Heart right ventricle (tissue), 16 donors: ENCODE data around the gene TIMP4. TPM values are rescaled to one million over a fixed set of nuclear protein-coding genes. Genes with fewer than 3 reads are reported as not detected.
A peak's percentile ranks its signal among the peaks of the same experiment; 100 is the strongest.

ENCODE experiments used
- ATAC-seq, 8 donors: fragments of 200-7000 bp; cut with Tn5 transposase; one replicate each; pipeline ENCODE4 v1.9.1; 2020; ENCODE audit warnings: mild to moderate bottlenecking in 8 of 8, moderate library complexity in 8 of 8, moderate number of reproducible peaks in 1 of 8
- DNase-seq, 2 donors: peaks; one replicate each; pipeline ENCODE4 v3.0.0-alpha.2; 2020
- H3K27ac ChIP-seq, 10 donors: fragments of 200-600 bp; sonication (generic) in 2 of 10; one replicate each; pipeline versions ENCODE4 v1.5.0 to v1.8.0; 2020 to 2022; ENCODE audit warnings: mild to moderate bottlenecking in 3 of 10
- H3K27me3 ChIP-seq, 7 donors: fragments of 200-600 bp; one replicate each; pipeline ENCODE4 v1.8.0; 2021 to 2022; ENCODE audit warnings: mild to moderate bottlenecking in 2 of 7
- H3K36me3 ChIP-seq, 9 donors: fragments of 200-600 bp; sonication (generic) in 1 of 9; one replicate each; pipeline versions ENCODE4 v1.5.0 to v1.8.0; 2020 to 2022; ENCODE audit warnings: mild to moderate bottlenecking in 2 of 9
- H3K4me1 ChIP-seq, 9 donors: fragments of 200-600 bp; sonication (generic) in 1 of 9; one replicate each; pipeline versions ENCODE4 v1.5.0 to v1.8.0; 2020 to 2022; ENCODE audit warnings: mild to moderate bottlenecking in 4 of 9
- H3K4me3 ChIP-seq, 10 donors: fragments of 200-600 bp; sonication (generic) in 2 of 10; one replicate each; pipeline versions ENCODE4 v1.5.0 to v1.8.0; 2020 to 2022; ENCODE audit warnings: mild to moderate bottlenecking in 7 of 10, moderate library complexity in 2 of 10
- H3K9me3 ChIP-seq, 11 donors: fragments of 200-600 bp in 10 of 11; sonication (generic) in 2 of 11; one replicate each; pipeline versions ENCODE4 v1.5.0 to v1.8.0; 2013 to 2022; ENCODE audit warnings: mild to moderate bottlenecking in 2 of 11, control low read depth in 1 of 11, moderate library complexity in 1 of 11
- WGBS, 2 donors: extraction: QIAGEN DNeasy Blood & Tissue Kit; methylation state at CpG; one replicate each; pipeline ENCODE4 v1.1.7; 2013; ENCODE audit warnings: inconsistent platforms in 1 of 2; 5-methylcytosine and 5-hydroxymethylcytosine counted together
- intact Hi-C, 10 donors: fragments of 100-400 bp; cut with DNase I; formaldehyde crosslinking; loops; one replicate each; pipeline versions ENCODE4 v1.11.1 to v1.14.2; 2022
- polyA plus RNA-seq, 2 donors: library from polyadenylated mRNA; stranded (reverse); fragments of 200-250 nt; gene quantifications; one replicate each; pipeline ENCODE4 v1.2.3, GENCODE V29; 2013
- total RNA-seq, 10 donors: library from RNA; stranded (reverse); fragmentation: NEBNext Ultra II Directional in 3 of 10; extraction: Animal tissue kit (Norgen Biotek cat#: 25700) in 3 of 10; gene quantifications; one replicate each; pipeline versions ENCODE4 v1.2.1 to v1.2.4, GENCODE V29; 2021 to 2023
- TF ChIP-seq, protein P1 (sequence below), 9 donors: fragments of 200-600 bp; sonication (generic) in 2 of 9; IDR thresholded peaks; one replicate each; pipeline versions ENCODE4 v1.5.0 to v1.8.0; 2021 to 2022; ENCODE audit warnings: antibody characterized with exemption in 9 of 9, mild to moderate bottlenecking in 5 of 9, moderate library complexity in 1 of 9
- donor health status: Arrhythmogenic right ventricular cardiomyopathy.
- donor health status: ischemic (EF 13 %, LVEDD 7.1; RV severe dilation, severe dysfunction).
- donor health status: healthy with polysubstance abuse.
- donor health status: DM: no; HTN: yes; CAD: no.
- donor health status: DM: no; HTN: no; CAD: no.
- donor health status: ischemic (EF 25% LVEDD 6.9; RV normal size, moderate dysfunction).
- donor health status: ischemic (EF 25% LVEDD 5.7; RV mildly dilated, moderate dysfunction).
- donor health status: healthy.
- donor health status: DM: yes; HTN: yes; CAD: no.
- donor health status: Ischemic cardiomyopathy.
- donor health status: ischemic (EF 35%, LVEDD 5.7; RV mildly dilated, moderate dysfunction).
- donor health status: nonischemic (EF 11% LVEDD 7.7; RV severe dilation, severe dysfunction).
- donor health status: DM: yes; HTN: yes; CAD: no.
- donor health status: PGD.
- donor health status: ischemic (EF 29% LVEDD 5.4; RV normal size, mild dysfunction).
- donor health status: nonischemic (EF 23%, LVEDD 6.1; RV moderate dilation, normal function).

TIMP4 gene
- total and polyA plus RNA-seq, 12 donors = 2.7 to 41.4 (median 8.0) TPM

DNA sequence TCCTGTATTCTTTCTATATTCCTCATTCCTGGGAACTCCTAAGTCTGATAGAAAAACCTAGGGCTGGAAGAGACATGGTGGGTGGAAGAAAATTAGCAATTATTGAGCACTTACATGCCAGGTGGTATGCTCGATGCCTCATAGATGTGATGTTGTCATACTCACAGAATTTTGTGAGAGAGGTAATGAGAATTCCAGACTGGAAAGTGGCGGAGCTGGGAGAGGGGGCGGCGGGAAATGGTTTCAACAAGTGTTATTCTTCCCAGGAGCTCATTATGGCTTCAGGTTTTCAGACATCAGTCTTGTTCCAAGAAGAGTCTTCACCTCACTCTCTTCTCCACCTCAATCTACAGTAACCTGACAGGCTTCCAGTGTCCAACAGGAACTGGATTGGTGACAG, 16.2 kb downstream of the TIMP4 start:
- TF ChIP-seq, protein P1, sequence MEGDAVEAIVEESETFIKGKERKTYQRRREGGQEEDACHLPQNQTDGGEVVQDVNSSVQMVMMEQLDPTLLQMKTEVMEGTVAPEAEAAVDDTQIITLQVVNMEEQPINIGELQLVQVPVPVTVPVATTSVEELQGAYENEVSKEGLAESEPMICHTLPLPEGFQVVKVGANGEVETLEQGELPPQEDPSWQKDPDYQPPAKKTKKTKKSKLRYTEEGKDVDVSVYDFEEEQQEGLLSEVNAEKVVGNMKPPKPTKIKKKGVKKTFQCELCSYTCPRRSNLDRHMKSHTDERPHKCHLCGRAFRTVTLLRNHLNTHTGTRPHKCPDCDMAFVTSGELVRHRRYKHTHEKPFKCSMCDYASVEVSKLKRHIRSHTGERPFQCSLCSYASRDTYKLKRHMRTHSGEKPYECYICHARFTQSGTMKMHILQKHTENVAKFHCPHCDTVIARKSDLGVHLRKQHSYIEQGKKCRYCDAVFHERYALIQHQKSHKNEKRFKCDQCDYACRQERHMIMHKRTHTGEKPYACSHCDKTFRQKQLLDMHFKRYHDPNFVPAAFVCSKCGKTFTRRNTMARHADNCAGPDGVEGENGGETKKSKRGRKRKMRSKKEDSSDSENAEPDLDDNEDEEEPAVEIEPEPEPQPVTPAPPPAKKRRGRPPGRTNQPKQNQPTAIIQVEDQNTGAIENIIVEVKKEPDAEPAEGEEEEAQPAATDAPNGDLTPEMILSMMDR (IDR thresholded peaks at IDR 0.05) = no peak
- DNase-seq (no peak), ATAC-seq (no peak)
- Histone ChIP-seq H3K4me1 (peaks cover 5 to 67% (median 55%) of the 10 kb centered on the region in 9 donors), H3K27ac (peak overlapping the region in 8 of 10 donors; percentile 29 to 88 (median 80)), H3K27me3 (no peaks in the 10 kb centered on the region), H3K36me3 (no peaks in the 10 kb centered on the region), H3K4me3 (no peak overlapping the region), H3K9me3 (no peaks in the 10 kb centered on the region)
- WGBS, 2 donors = 72 to 73% methylated on average over 4 of the region's 4 CpGs
- intact Hi-C loops = loop anchor here in 2 of 10 donors (10.0 kb wide), 2 partner anchors 142 to 172 kb away; partner anchors contain the start of gene PPARG (in 1 of the 2)

DNA sequence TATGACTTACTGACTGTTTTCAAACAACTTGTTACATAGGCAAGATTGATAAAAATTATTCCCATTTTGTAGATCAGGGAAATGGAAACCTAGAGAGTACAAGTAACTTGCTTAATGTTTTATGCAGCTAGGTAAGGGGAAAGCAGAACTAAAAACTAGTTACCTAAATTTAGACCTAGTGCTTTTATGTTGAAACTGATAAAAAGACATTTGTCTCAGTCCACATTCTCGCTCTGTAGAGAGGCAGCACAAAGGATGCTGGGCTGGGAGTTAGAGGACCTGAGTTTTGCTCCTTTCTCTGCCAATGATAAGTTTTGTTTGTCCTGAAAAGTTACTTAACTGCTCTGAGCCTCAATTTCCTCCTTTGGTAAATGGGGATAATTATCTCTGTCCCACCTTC, 17.4 kb downstream of the TIMP4 start:
- H3K4me1 ChIP-seq = peaks cover 5 to 68% (median 53%) of the 10 kb centered on the region in 9 donors
- H3K4me3 ChIP-seq = no peak overlapping the region
- 89 to 92% methylated on average over 1 of the region's 1 CpG for WGBS, 2 donors
- no peak for DNase-seq
- TF ChIP-seq, protein P1 (IDR thresholded peaks at IDR 0.05) = no peak
- intact Hi-C loops = loop anchor here in 4 of 10 donors (2.0 to 10.0 kb wide), 4 partner anchors 143 to 339 kb away; partner anchors contain the start of gene PPARG (in 1 of the 4)
- no peak overlapping the region for H3K27ac ChIP-seq
- no peaks in the 10 kb centered on the region for H3K36me3 ChIP-seq
- H3K9me3 ChIP-seq = no peaks in the 10 kb centered on the region
- no peaks in the 10 kb centered on the region for H3K27me3 ChIP-seq
- ATAC-seq = no peak

DNA sequence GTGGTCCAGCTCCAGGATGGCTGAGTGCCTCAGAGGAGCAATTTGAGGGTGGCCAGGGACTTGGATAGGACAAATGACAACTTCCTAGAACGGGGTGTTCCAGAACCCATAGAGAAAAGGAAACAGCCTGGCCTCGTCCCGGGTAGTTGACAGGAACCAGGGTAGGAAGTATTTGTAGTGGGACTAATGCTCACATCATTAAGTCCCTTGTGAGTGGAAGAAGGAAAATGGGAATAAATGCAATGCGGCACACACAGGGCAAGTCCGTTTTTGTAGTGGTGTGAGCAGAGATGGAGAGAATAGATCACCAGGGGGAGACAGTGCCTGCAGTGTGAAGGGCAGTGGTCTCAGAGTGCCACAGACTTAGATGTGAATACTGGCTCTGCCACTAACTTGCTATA, 19.6 kb downstream of the TIMP4 start:
- Histone ChIP-seq H3K4me1 (peaks cover 5 to 59% (median 43%) of the 10 kb centered on the region in 9 donors), H3K4me3 (no peak overlapping the region), H3K27me3 (no peaks in the 10 kb centered on the region), H3K27ac (peak overlapping the region in 9 of 10 donors; percentile 8 to 77 (median 47)), H3K9me3 (no peaks in the 10 kb centered on the region), H3K36me3 (no peaks in the 10 kb centered on the region)
- WGBS, 2 donors = 31 to 36% methylated on average over 5 of the region's 5 CpGs
- DNase-seq (peak in 1 of 2 donors; percentile 39), ATAC-seq (peak; percentile 49 to 79 (median 56))
- intact Hi-C loops = loop anchor here in 9 of 10 donors (1.0 to 10.0 kb wide), 10 partner anchors 20 to 586 kb away; partner anchors contain the start of genes PPARG (in 3 of the 9), TSEN2 (in 2 of the 9) and TIMP4 (in 1 of the 9)
- TF ChIP-seq, protein P1 (IDR thresholded peaks at IDR 0.05) = peak; percentile 36 to 77 (median 59)

DNA sequence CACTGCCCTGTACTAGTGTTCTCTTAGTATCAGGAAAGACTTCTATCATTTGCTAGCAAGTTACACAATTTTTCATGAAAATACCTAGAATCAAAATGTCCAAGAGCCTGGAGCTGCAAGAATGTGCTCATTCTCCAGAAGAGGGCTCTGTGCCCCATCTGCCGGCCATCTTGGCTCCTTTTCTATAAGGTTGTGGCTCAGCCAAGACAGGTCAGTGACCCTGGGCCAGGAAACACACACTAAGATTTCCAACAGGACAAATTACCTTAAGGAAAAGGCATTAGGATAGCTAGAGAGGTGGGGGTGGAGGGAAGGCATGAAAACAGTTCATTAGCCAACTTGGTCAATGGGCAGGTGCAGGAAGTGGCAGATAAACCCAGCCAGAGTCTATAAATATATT, 20.7 kb downstream of the TIMP4 start:
- Histone ChIP-seq H3K9me3 (no peaks in the 10 kb centered on the region), H3K36me3 (no peaks in the 10 kb centered on the region), H3K4me3 (no peak overlapping the region), H3K4me1 (peaks cover 4 to 48% (median 32%) of the 10 kb centered on the region in 9 donors), H3K27ac (peak overlapping the region in 7 of 10 donors; percentile 8 to 74 (median 47)), H3K27me3 (peaks cover 0 to 5% (median 0%) of the 10 kb centered on the region in 7 donors)
- DNase-seq (peak in 1 of 2 donors; percentile 32), ATAC-seq (peak; percentile 23 to 67 (median 32))
- intact Hi-C loops = loop anchor here in 9 of 10 donors (1.0 to 10.0 kb wide), 11 partner anchors 21 to 587 kb away; partner anchors contain the start of genes PPARG (in 3 of the 9), TSEN2 (in 2 of the 9) and TIMP4 (in 1 of the 9)
- TF ChIP-seq, protein P1 (IDR thresholded peaks at IDR 0.05) = peak in 7 of 9 donors; percentile 30 to 61 (median 42)
- WGBS, 2 donors = 12 to 29% methylated on average over 1 of the region's 1 CpG
